ENCODE measurements around the gene HMG20A.
"Not testable (repeated sequence)": the region's sequence is repeated elsewhere in the genome, so short reads cannot be mapped to it uniquely, and the experiment has no call there.

HMG20A gene

DNA sequence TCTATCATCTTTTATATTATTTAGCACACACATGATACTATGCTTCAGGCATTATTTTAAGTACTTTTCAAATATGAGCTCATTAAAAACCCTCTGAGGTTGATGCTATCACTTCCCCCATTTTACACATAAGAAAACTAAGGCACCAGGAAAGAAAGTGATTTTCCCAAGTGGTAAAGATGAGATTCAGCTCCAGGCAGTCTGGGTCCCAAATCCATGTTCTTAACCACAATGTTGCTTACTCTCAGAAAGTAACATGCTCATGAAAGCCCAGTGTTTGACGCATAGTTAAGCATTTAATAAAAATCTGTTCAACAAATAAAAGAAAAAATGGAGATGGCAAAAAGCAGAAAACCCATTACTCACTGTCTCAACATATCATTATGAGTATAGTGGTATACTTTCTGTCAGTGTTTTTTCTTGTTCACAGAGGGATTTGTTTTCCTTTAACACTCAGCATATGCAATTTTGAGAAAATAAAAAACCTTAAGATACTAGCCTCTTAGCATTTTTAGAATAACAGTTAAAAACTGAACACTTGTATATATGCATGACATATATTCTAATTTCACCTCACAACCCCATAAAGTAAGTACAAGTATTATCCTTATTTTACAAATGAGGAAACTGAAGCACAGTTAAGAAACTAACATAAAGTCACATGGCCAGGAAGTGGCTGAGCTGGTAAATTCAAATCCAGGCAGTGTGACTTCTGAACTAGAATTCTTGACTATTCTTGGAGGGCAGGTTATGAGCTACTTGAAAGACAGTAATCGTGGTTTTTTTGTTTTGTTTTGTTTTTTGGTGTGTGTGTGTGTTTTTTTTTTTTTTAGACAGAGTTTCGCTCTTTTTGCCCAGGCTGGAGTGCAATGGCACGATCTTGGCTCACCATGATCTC is 11.2 kb upstream of the HMG20A start:
- DNase-seq, result no peak

DNA sequence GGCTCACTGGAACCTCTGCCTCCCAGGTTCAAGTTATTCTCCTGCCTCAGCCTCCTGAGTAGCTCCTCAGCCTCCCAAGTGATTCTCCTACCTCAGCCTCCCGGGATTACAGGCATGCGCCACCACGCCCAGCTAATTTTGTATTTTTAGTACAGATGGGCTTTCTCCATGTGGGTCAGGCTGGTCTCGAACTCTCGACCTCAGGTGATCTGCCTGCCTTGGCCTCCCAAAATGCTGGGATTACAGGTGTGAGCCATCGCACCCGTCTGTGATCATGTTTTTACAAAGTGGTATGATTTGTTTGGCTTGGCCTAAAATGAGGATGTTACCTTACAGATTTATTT is 10.6 kb upstream of the HMG20A start:
- not testable (repeated sequence) for DNase-seq

DNA sequence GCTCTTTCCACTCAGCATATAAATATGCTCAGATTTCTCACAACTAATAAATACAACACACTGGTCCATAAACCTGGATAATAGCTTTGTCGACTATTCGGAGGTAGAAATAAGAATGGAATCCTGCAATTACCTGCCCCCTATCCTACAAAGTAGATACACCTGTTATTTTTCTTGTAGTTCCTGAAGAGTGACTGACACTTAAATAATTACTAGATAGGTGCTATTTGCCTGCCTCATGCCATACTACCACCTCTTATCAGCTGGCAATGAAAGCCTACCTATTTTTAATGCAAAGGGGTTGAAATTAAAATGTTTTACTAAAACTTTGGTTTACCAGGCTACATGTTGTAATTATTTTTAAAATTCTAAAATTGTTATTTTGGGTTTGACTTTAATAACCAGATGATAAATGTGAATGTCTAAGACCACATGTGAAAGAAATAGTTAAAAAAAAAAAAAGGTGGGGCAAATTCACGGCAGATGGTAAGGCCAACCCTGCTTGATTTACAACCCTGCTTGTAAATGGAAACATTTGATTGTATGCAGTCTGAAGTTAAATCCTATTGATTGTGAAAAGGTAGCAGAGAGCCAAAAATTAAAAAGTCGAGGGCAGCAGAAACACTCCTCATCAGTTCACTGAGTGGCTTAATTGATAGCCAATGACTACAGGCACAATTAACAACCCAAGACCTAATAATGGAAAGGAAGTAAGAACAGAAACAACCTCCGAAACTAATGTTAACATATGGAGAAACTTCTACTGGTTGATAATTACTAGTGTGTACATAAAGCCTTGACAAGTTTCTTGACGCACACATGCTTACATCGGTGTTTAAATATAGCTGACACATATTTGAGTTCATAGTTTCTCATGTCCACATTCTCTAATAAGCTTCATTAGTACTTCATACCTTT is 9.7 kb upstream of the HMG20A start:
- DNase-seq, result no peak

DNA sequence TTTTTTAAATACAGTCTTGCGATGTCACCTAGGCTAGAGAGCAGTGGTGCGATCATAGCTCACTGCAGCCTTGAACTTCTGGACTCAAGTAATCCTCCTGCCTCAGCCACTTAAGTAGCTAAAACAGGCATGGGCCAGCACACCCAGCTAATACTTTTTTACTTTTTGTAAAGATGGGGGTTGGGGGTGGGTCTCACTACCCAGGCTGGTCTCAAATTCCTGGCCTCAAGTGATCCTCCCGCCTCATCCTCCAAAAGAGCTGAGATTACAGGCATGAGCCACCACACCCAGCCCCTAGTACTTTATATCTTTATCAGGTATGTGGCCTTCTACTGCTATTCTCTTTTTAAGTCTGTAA is 9.1 kb upstream of the HMG20A start:
- no peak for DNase-seq

DNA sequence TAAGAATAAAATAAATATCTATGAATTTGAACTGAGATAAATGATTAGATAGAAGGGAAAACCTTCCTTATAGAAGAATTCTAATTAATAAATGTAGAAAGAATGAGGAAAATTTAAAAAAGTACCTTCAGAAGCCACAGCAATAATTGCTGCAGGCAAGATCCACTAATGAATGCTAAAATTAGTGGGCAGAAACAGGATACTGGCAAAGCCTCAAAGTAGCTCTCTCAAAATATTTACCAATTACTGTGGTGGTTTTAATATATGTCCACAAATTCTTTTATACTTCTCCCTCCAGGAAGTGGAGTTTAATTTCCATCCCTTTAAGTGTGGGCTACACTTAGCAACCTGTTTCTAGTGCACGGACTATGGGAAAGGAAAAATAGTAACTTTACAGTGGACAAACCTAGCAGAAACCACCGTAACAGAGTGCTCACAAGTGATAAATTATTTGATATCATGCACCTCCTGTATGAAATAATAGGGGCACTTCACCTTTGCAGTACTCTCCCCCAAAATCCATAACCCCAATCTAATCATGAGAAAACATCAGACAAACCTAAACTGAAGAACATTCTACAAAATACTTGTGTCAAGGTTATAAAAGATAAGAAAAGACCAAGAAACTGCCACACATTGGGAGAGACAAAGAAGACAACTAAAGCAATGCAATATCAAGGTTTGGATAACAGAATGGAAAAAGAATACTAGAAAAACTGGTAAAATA is 7.6 kb upstream of the HMG20A start:
- DNase-seq, result no peak

DNA sequence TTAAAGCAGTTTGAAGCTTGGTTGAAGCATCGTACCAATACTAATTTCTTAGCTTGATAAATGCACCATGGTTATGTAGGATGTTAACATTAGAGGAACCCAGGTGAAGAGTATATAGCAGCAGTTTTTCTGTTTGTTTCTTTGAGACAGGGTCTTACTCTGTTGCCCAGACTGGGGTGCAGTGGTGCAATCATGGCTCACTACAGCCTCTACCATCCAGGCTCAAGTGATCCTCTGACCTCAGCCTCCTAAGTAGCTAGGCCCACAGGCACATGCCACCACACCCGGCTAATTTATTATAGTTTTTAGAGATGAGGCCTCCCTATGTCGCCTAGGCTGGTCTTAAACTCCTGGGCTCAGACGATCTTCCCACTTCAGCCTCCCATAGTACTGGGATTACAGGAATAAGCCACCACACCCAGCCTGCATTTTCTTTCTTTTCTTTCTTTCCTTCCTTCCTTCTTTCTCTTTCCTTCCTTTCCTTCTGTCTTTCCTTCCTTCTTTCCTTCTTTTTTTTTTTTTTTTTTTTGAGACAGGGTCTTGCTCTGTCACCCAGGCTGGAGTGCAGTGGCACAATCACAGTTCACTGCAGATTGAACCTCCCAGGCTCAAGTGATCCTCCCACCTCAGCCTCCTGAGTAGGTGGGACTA is 6.9 kb upstream of the HMG20A start:
- DNase-seq, result no peak

DNA sequence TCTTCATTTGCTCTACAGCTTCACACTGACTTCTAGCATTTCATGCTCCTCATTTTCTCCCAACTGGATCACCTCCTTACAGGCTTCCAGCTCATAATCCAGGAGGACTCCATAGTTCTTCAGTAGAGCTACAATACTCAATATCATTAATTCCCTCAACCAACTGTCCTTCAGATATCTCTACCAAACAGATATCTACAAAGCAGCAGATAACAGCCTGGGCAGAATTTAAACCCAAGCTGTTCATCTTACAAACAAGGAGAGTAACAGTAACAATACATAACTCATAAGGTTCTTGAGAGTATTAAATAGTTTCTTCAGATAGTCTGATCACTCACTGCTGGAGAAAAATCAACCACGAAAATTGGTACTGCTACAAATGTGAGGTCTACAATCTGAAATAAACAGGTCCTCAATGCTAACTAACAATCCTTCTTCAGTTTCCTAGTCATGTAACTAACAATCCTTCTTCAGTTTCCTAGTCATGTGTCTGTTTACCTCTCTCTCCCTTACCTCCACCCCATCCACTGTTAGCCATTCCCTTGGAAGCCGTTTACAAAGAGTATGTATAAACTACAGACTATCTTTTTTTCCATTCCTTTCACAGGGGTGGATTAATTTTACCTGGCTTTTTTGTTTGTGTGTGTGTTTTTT is 5.8 kb upstream of the HMG20A start:
- DNase-seq, result no peak

DNA sequence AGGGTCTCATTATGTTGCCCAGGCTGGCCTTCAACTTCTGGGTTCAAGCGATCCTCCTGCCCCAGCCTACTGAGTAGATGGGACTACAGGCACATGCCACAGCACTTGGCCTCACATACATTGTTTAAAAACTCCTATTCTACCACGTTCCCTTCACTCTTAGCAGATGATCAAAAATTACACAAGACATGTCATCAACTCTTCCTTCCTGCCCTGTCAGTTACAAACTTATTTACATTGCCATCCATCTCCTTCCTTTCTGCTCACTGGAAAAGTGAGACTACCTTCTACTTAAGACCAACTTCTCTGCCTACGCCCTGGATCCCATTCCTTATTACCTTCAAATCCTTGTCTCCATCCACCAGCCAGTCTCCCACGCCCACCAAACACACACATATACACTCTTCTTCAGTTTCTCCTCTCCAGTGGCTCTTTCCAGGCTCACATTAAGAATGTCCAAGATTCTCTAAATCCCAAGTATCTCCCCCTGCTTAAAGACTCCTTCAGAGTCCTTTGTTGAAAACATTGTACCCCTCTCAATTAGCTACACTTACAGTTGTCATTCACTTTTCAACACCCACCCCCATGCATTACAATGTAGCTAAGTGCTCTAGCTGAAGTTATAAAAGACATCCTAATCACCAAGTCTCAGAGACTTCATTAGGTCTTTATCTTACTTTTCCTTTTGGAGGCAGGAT is 5.1 kb upstream of the HMG20A start:
- DNase-seq, result no peak

DNA sequence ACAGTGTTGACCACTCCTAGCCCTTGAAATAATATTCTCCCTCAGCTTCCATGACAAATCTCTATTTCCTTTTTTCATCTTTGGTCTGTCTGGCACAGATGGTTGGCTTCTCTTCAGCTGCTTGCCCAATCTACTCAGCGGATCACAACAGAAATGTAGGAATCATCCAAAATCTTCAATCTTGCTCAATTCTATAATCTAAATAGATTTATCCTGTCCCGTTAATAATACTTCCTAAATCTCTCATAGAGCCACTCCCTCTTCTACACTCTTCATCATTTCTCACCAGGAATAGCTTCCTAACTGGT is 4.6 kb upstream of the HMG20A start:
- no peak for DNase-seq

DNA sequence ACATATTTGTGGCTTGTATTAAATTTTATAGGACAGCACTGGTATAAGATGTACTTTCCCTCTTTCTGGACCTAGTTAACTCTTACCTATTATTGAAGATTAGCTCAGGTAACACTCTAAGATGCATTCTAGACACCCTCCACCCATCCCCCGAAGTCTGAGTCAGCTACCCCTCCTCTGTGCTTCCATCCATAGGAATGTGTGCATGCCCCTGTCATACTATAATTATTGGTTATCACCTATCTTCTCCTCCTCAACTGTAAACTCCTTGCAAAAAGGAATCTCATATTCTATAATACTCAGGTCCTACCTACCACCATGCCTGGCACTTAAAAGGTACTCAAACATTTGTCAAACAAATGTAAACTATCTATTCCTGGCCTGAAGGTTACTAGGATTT is 3.7 kb upstream of the HMG20A start:
- no peak for DNase-seq

DNA sequence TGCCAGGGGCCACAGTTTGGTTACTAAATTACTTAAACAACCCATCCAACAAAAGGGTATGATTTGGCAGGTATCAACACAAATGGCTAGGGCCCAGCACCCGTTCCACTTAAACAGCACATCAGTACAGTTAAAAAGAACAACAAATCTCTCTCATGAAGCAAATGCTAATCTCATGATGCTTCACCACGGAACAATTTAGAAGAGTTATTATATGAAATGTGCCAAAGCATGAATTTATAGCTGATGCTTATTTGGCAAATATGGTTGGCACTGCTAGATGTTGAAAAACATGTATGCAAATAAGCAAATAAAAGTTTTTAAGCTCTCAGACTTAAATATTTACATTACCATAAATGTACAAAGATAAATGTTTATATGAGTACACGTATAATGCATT is 3.1 kb upstream of the HMG20A start:
- DNase-seq, result no peak

DNA sequence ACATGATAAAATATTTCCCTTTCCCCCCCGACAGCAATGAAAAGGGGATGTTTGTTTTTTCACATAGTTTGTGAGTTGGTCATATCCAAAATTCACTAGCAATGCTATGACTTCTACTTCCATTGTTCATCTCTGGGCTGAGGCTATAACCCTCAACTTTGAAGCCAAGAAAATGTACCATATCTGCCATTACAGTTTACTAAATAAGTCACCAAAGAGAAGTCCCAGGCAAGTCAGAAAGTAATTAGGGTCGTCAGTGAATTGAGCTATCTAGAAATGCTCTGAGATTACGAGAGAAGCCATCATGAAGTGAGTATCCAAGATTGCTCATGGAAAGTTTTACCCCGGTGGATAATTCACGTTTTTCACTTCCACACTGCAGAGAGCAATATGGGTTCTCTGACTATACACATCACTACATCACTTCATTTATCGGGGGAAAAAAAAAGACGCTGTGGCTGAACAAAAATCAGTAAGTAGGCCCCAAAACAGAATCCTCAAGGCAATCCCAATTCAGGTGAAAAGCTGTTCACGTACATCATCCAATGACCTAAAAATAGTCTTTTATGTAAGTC is 2.2 kb upstream of the HMG20A start:
- no peak for DNase-seq

DNA sequence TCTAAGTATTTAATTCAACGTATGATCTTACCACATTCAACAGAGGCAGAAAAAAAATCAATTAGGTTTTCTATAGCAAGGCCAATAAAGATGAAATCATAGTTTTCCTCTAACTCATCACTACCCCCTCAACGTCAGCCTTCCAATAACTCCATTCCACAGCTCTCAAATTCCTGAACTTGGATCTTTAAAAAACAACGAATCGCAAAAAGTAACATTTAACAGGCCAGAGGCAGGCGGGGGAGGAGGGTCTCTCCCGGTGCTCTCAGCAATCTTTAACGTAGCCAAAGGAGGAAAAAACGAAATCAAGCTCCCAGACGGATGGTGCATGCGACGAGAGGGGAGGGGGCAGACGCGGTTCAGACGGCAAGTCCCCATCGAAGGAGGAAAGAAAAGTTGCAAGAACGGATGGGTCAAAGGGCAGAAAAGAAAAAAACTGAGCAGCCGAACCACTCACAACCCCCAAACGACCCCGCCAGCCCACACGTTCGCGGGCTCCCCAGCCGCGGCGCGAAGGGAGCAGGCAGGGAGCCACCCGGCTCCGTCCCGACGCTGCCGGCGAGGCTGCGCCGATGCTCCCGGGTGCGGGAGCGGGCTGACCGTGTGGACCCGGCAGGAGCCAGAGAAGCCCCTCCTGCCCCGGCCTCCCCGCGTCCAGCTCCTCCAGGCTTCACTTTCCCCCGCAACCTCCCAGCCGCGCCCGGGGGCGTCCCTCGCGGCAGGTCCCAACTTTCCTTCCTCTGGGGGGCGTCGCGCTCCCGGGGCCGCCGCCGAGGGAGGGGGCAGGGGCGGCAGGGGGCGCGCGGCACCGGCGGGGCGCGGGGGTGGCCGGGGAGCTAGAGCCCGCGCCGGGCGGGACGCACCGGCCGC is 1.5 kb upstream of the HMG20A start:
- DNase-seq, result peak; percentile 53

DNA sequence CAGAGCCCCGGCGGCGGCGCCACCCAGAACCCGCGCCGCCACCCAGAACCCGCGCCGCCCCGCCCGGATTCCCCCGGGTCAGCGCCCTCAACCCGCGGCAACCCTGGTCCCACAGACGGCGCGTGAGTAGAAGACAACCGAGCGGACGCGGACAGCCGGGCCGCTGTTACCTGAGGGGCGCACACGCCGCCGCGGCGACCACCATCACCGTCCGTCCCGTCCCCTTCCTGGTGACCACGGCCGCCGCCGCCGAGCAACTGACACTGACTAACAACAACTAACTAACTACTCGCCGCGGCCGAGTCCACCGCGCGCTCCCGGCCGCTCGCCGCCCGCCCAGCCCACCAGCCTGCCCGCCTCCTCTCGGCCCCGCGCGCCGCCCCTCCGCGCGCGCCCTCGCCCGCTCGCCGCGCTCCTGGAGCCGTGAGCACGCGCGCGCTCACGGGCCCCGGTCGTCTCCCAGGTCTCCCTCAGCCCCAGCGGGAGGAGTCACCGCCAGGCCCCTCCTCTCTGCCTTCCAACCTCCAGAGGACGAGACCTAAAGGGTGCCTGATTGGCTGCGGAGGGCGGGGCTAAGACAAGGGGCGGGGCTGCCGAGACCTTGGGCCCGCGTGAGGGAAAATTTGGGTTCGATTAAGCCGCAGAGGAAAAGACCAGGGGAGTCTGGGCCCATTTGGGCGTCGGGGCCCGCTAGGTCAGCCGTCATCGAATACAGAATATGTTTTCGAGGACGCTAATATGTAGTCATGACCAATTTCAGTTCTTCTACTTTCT is 665 bp upstream of the HMG20A start, which contains the start of gene PEAK1:
TSS of gene PEAK1 (minus strand) at position 269 of the 774 bp plus-strand sequence. CDS start 238,178 bp downstream, outside the sequence.
- peak; percentile 98 for DNase-seq

DNA sequence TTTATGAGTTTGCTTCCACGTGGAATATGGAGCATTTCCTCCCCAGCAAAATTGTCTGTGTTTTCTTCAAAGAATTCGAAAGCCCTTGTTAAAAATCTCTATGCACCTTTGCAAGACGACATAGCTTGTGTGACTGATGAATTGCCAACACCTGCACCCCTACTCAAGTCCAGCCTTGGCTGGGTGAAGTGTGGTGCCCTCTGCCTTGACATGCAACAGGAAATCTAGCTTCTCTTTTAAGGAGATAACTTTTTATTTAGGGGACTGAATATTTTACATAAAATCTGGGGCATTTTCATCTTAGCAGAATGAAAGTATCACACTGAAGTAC is 647 bp downstream of the HMG20A start:
- DNase-seq, result peak; percentile 30

DNA sequence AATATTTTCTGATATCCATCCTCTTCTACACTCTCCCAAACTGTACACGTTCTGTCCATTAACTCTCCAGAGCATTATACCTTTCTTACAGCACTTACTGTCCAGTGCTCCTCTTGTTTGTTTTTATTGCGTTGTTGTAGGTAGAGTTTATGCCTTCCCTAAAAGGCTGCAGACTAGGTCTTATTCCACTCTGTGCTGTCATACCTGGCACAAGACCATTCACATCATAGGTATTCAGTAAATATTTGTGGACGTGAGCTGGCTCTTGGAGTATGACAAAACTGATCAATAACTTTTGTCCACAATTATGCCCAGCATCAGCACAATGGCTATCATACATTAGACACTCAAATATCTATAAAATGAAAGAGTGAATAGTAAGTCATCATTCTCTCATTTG is 4.4 kb downstream of the HMG20A start:
- DNase-seq, result no peak

DNA sequence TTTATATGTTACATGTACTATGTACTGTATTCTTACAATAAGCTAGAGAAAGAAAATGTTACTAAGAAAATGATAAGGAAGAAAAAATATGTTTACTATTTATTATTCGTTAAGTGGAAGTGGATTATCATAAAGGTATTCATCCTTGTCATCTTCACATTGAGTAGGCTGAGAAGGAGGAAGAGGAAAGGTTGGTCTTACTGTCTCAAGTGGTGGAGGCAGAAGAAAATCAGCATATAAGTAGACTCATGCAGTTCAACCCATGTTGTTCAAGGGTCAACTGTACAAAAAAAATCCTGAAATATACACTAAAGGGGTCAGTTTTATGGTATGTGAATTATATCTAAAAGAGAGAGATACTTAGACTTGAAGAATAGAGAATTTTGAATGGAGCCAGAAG is 5.7 kb downstream of the HMG20A start:
- DNase-seq, result no peak

DNA sequence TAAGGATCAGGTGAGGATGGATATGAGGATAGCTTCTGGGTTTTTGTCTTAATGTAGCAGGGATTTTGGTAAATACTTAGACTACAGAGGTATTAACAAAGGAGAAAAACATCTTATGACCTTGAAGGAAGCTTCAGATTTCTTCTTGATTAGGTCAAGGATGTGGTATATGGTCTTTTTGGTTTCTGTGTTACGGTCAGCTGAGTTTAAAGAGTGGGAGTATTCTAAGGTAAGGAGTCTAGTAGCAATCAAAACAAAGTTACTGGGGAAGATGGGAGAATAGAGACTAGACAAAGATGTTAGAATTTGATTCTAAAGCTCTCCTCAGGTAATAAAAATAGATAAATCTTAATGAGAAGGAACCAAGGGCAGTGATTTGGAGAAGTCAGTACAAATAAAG is 6.2 kb downstream of the HMG20A start:
- no peak for DNase-seq

DNA sequence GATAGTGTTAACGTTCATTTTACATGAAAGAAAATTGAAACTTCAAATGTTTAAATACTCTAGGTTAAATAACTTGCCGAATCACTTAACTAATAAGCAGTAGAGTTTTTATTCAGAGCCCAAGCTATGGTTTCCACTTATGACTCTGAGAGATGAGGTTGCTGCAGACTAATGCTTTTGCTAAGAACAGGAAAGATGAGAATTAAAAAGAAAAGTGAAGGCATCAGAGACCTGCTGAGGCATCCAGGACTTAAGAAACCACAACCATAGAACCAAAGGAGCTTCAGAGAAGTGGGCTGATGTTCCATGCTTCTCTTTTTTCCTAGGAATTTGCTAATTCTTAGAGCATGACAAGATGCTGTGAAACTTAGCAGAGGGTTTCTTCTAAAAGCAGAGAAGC is 9.5 kb downstream of the HMG20A start:
- no peak for DNase-seq

DNA sequence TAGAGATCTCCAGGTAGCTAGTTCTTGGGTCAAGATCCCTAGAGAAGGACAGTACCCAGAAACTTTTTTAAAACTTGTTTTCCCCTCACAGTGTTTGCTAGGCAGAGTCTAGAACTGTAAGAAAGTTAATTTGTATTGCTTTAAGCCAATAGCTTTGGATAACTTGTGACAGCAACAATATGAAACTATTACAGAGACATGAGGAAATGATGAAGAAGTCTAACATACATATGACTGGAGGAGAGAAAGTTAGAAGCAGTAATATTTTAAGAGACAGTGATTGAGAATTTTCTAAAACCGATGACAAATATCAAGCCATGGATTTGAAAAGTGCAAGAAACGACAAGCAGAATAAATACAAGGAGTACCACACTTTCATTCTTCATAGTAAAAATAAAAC is 10.0 kb downstream of the HMG20A start:
- no peak for DNase-seq

Data from DMS53 (cell line).